Activated CD8-positive, alpha-beta T cell treated with anti-CD3 and anti-CD28 coated beads for 36 hours (primary cell): Measurements from ENCODE around the gene MGST3. TPM values are rescaled to one million over a fixed set of nuclear protein-coding genes. Genes with fewer than 3 reads are reported as not detected.
A peak's percentile ranks its signal among the peaks of the same experiment; 100 is the strongest.

ENCODE experiments used
- ATAC-seq: fragments of 200-7000 bp; cut with Tn5 transposase; one replicate; pipeline ENCODE4 v1.10.0; 2021; ENCODE audit warnings: mild to moderate bottlenecking, moderate library complexity
- CTCF ChIA-PET: fragments of 350-600 bp; sonication (Branson Sonifier 250); formaldehyde crosslinking; loops from one replicate; lab custom pipeline; 2021; ENCODE audit warnings: antibody characterized with exemption; lab: Charles Lee
- POLR2A ChIA-PET: fragments of 350-600 bp; sonication (Branson Sonifier 250); formaldehyde crosslinking; loops from one replicate; lab custom pipeline; 2021; ENCODE audit warnings: antibody characterized with exemption; lab: Charles Lee
- DNase-seq: peaks from one replicate; pipeline ENCODE4 v3.0.0-alpha.2; 2020
- H3K27ac Mint-ChIP-seq: one replicate; pipeline ENCODE4 v1.8.0; 2021; ENCODE audit warnings: mild to moderate bottlenecking, mixed read lengths
- H3K27me3 Mint-ChIP-seq: one replicate; pipeline ENCODE4 v1.8.0; 2021; ENCODE audit warnings: mixed read lengths
- H3K36me3 Mint-ChIP-seq: one replicate; pipeline ENCODE4 v1.8.0; 2021; ENCODE audit warnings: low read depth, mixed read lengths
- H3K4me1 Mint-ChIP-seq: one replicate; pipeline ENCODE4 v1.8.0; 2021; ENCODE audit warnings: low read depth, mixed read lengths
- H3K4me3 Mint-ChIP-seq: one replicate; pipeline ENCODE4 v1.8.0; 2021; ENCODE audit warnings: mild to moderate bottlenecking, moderate library complexity, mixed read lengths
- H3K9me3 Mint-ChIP-seq: one replicate; pipeline ENCODE4 v1.8.0; 2021; ENCODE audit warnings: mixed read lengths
- intact Hi-C: fragments of 100-400 bp; cut with micrococcal nuclease; formaldehyde crosslinking; loops from one replicate; pipeline ENCODE4 v1.10.0; 2022
- total RNA-seq, 2 experiments: library from RNA; stranded (reverse); gene quantifications; one replicate each; pipeline ENCODE4 v1.2.3, GENCODE V29; 2021
- TF ChIP-seq, protein P1 (sequence below): fragments of 200-600 bp; IDR thresholded peaks from one replicate; pipeline ENCODE4 v1.8.0; 2022; ENCODE audit warnings: antibody characterized with exemption, mild to moderate bottlenecking

Gene MGST3
- total RNA-seq, 2 experiments from 2014 or later, result 23.8 to 26.1 TPM

DNA sequence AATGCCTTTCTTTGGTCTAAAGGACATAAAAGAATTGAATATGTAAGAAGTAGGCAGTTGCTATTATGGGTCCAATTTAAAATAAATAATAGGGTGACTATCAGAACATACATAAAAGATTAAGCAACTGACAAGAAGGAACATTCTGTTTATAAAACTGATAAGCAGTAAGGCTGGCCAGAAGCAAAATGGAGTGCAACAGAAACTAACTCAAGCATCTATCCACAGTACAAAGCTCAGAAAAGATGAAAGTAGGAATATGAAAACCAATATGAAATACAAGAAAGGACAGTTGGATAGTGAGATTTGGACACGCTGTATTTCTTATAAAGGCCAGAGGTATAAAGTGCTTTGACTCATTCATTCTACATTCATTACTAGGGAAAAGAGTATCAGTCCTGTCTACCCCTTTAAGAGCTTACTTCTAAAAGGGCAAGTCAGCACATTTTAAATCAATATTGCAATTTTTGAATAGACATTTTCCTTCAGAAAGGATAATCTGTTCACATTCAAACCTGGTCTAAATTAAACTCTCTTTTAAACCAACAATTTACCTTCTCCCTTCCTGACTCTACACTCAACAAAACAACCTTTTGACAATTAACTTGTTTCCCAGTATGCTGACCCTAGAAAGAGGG, 52.9 kb downstream of the MGST3 start:
- peaks cover 65% of the 10 kb centered on the region for H3K36me3 Mint-ChIP-seq
- H3K27ac Mint-ChIP-seq, result no peak overlapping the region
- ATAC-seq (no peak), DNase-seq (no peak)
- peaks cover 33% of the 10 kb centered on the region for H3K4me1 Mint-ChIP-seq
- no peaks in the 10 kb centered on the region for H3K9me3 Mint-ChIP-seq
- ChIA-PET POLR2A (interaction anchor here (1.3 kb wide), 1 partner anchor 14 kb away, joined by 3 read pairs; no protein-coding TSS in a partner anchor), CTCF (interaction anchor here (0.6 to 2.2 kb wide), 3 partner anchors 14 to 1392 kb away, joined by 3 to 7 read pairs (median 5); partner anchors contain the start of gene ALDH9A1)
- H3K4me3 Mint-ChIP-seq, result no peak overlapping the region
- no peaks in the 10 kb centered on the region for H3K27me3 Mint-ChIP-seq
- TF ChIP-seq, protein P1, sequence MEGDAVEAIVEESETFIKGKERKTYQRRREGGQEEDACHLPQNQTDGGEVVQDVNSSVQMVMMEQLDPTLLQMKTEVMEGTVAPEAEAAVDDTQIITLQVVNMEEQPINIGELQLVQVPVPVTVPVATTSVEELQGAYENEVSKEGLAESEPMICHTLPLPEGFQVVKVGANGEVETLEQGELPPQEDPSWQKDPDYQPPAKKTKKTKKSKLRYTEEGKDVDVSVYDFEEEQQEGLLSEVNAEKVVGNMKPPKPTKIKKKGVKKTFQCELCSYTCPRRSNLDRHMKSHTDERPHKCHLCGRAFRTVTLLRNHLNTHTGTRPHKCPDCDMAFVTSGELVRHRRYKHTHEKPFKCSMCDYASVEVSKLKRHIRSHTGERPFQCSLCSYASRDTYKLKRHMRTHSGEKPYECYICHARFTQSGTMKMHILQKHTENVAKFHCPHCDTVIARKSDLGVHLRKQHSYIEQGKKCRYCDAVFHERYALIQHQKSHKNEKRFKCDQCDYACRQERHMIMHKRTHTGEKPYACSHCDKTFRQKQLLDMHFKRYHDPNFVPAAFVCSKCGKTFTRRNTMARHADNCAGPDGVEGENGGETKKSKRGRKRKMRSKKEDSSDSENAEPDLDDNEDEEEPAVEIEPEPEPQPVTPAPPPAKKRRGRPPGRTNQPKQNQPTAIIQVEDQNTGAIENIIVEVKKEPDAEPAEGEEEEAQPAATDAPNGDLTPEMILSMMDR, result no peak
- intact Hi-C loops, result no loop called here

- no peaks in the 10 kb centered on the region for H3K27me3 Mint-ChIP-seq
- ATAC-seq (no peak), DNase-seq (peak; percentile 28)
- ChIA-PET CTCF (interaction anchor here (1.0 to 1.6 kb wide), 6 partner anchors 12 to 239 kb away, joined by 3 to 6 read pairs (median 3); partner anchors contain the start of gene ALDH9A1), POLR2A (interaction anchor here (0.6 to 1.1 kb wide), 2 partner anchors 11 to 17 kb away, joined by 3 read pairs; no protein-coding TSS in a partner anchor)
- H3K4me1 Mint-ChIP-seq, result peaks cover 29% of the 10 kb centered on the region
- H3K36me3 Mint-ChIP-seq, result peaks cover 58% of the 10 kb centered on the region
- no peaks in the 10 kb centered on the region for H3K9me3 Mint-ChIP-seq
- no peak overlapping the region for H3K4me3 Mint-ChIP-seq
- TF ChIP-seq, protein P1, result no peak
- peak overlapping the region; percentile 61 for H3K27ac Mint-ChIP-seq
- intact Hi-C loops, result no loop called here
Measured at GRCh38 chr1:165686121-165686970, 55.3 kb downstream of the MGST3 start.

DNA sequence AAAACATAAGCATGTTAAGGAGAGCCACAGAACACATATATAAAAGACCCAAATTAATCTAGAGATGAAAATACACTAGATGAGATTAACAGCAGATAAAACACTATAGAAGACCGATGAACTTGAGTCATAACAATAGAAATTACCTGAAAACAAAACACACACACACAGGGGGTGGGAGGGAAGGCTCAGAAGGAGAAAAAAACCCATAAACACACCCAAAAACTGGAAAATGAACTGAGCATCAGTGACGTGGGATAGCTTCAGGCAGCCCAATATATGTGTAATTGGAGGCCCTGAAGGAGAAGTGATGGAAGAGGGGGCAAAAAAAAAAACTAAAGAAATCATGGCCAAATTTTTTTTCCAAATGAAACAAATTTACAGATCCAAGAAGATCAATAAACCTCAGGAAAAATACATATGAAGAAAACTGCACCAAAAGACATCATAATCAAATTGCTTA, 56.0 kb downstream of the MGST3 start:
- CTCF ChIA-PET, result interaction anchor here (1.3 to 1.6 kb wide), 4 partner anchors 11 to 227 kb away, joined by 3 to 6 read pairs (median 4); partner anchors contain the start of gene ALDH9A1

GRCh38 chr1:165688046-165688445, 57.0 kb downstream of the MGST3 start:
- DNase-seq (no peak), ATAC-seq (no peak)
- CTCF ChIA-PET, result no interaction called here
- Mint-ChIP-seq H3K4me3 (no peak overlapping the region), H3K27ac (no peak overlapping the region), H3K27me3 (no peaks in the 10 kb centered on the region), H3K36me3 (peaks cover 52% of the 10 kb centered on the region), H3K9me3 (no peaks in the 10 kb centered on the region), H3K4me1 (peaks cover 40% of the 10 kb centered on the region)
- TF ChIP-seq, protein P1, result no peak
- intact Hi-C loops, result no loop called here
- POLR2A ChIA-PET, result no interaction called here

More for the DNA sequence above, 56.0 kb downstream of the MGST3 start:
- H3K27ac Mint-ChIP-seq, result peak overlapping the region; percentile 61
- no peaks in the 10 kb centered on the region for H3K27me3 Mint-ChIP-seq
- TF ChIP-seq, protein P1, result no peak
- no peaks in the 10 kb centered on the region for H3K9me3 Mint-ChIP-seq
- intact Hi-C loops, result no loop called here
- H3K4me3 Mint-ChIP-seq, result no peak overlapping the region
- POLR2A ChIA-PET, result interaction anchor here (0.6 kb wide), 1 partner anchor 16 kb away, joined by 3 read pairs; no protein-coding TSS in a partner anchor
- ATAC-seq (no peak), DNase-seq (no peak)
- H3K36me3 Mint-ChIP-seq, result peaks cover 57% of the 10 kb centered on the region
- H3K4me1 Mint-ChIP-seq, result peaks cover 36% of the 10 kb centered on the region
